ENCODE results near the gene PPFIBP2. TPM values are rescaled to one million over a fixed set of nuclear protein-coding genes. Genes with fewer than 3 reads are reported as not detected.

Gene PPFIBP2
- total RNA-seq, 1 donor from 2014 or later = 65.8 TPM

- peaks cover 10% of the 10 kb centered on the region for H3K4me1 Mint-ChIP-seq
- H3K27ac Mint-ChIP-seq = no peak overlapping the region
- no peak for DNase-seq (ENCODE audit: low spot score in 2 of 2, unreplicated experiment in 2 of 2)
- no peak overlapping the region for H3K4me3 Mint-ChIP-seq
- no peaks in the 10 kb centered on the region for H3K27me3 Mint-ChIP-seq (ENCODE audit: low read depth)
- H3K9me3 Mint-ChIP-seq = no peaks in the 10 kb centered on the region
- H3K36me3 Mint-ChIP-seq = peaks cover 5% of the 10 kb centered on the region
- TF ChIP-seq CTCF (IDR thresholded peaks at IDR 0.05; ENCODE audit: unreplicated experiment) = no peak
Observed at GRCh38 chr11:7499081-7499480, 14.7 kb upstream of the PPFIBP2 start.

- peaks cover 10% of the 10 kb centered on the region for H3K4me1 Mint-ChIP-seq
Observed at GRCh38 chr11:7500251-7500650, 13.5 kb upstream of the PPFIBP2 start.

GRCh38 chr11:7501251-7501650 is 12.5 kb upstream of the PPFIBP2 start:
- no peak overlapping the region for H3K27ac Mint-ChIP-seq
- no peaks in the 10 kb centered on the region for H3K27me3 Mint-ChIP-seq (ENCODE audit: low read depth)
- peaks cover 11% of the 10 kb centered on the region for H3K36me3 Mint-ChIP-seq
- no peak overlapping the region for H3K4me3 Mint-ChIP-seq
- H3K9me3 Mint-ChIP-seq = no peaks in the 10 kb centered on the region
- H3K4me1 Mint-ChIP-seq = peaks cover 6% of the 10 kb centered on the region
- TF ChIP-seq CTCF (IDR thresholded peaks at IDR 0.05; ENCODE audit: unreplicated experiment) = no peak
- no peak for DNase-seq (ENCODE audit: low spot score in 2 of 2, unreplicated experiment in 2 of 2)

More at GRCh38 chr11:7500251-7500650, 13.5 kb upstream of the PPFIBP2 start:
- Mint-ChIP-seq H3K4me3 (no peak overlapping the region), H3K36me3 (peaks cover 8% of the 10 kb centered on the region), H3K27ac (no peak overlapping the region), H3K27me3 (ENCODE audit: low read depth) (no peaks in the 10 kb centered on the region), H3K9me3 (no peaks in the 10 kb centered on the region)
- TF ChIP-seq CTCF (IDR thresholded peaks at IDR 0.05; ENCODE audit: unreplicated experiment) = no peak
- no peak for DNase-seq (ENCODE audit: low spot score in 2 of 2, unreplicated experiment in 2 of 2)

GRCh38 chr11:7501894-7502293 is 11.9 kb upstream of the PPFIBP2 start:
- Mint-ChIP-seq H3K27me3 (ENCODE audit: low read depth) (no peaks in the 10 kb centered on the region), H3K27ac (no peak overlapping the region), H3K4me1 (peaks cover 6% of the 10 kb centered on the region), H3K4me3 (no peak overlapping the region), H3K36me3 (peaks cover 12% of the 10 kb centered on the region), H3K9me3 (no peaks in the 10 kb centered on the region)
- no peak for TF ChIP-seq CTCF (IDR thresholded peaks at IDR 0.05; ENCODE audit: unreplicated experiment)
- no peak for DNase-seq (ENCODE audit: low spot score in 2 of 2, unreplicated experiment in 2 of 2)

GRCh38 chr11:7506243-7506642 is 7.6 kb upstream of the PPFIBP2 start:
- H3K27ac Mint-ChIP-seq = no peak overlapping the region
- no peak overlapping the region for H3K4me3 Mint-ChIP-seq
- no peak for TF ChIP-seq CTCF (IDR thresholded peaks at IDR 0.05; ENCODE audit: unreplicated experiment)
- no peaks in the 10 kb centered on the region for H3K9me3 Mint-ChIP-seq
- no peaks in the 10 kb centered on the region for H3K27me3 Mint-ChIP-seq (ENCODE audit: low read depth)
- no peak for DNase-seq (ENCODE audit: low spot score in 2 of 2, unreplicated experiment in 2 of 2)
- peaks cover 16% of the 10 kb centered on the region for H3K36me3 Mint-ChIP-seq
- H3K4me1 Mint-ChIP-seq = peaks cover 10% of the 10 kb centered on the region

GRCh38 chr11:7508087-7508486 is 5.7 kb upstream of the PPFIBP2 start:
- H3K4me1 Mint-ChIP-seq = peaks cover 23% of the 10 kb centered on the region
- TF ChIP-seq CTCF (IDR thresholded peaks at IDR 0.05; ENCODE audit: unreplicated experiment) = no peak
- H3K27ac Mint-ChIP-seq = no peak overlapping the region

More at GRCh38 chr11:7508087-7508486, 5.7 kb upstream of the PPFIBP2 start:
- Mint-ChIP-seq H3K9me3 (no peaks in the 10 kb centered on the region), H3K36me3 (peaks cover 16% of the 10 kb centered on the region), H3K27me3 (ENCODE audit: low read depth) (no peaks in the 10 kb centered on the region), H3K4me3 (no peak overlapping the region)
- DNase-seq (ENCODE audit: low spot score in 2 of 2, unreplicated experiment in 2 of 2) = no peak
